ENCODE measurements around the gene C7. TPM values are rescaled to one million over a fixed set of nuclear protein-coding genes. Genes with fewer than 3 reads are reported as not detected.
"Not testable (repeated sequence)": the region's sequence is repeated elsewhere in the genome, so short reads cannot be mapped to it uniquely, and the experiment has no call there.

Gene C7
- total and polyA plus RNA-seq, 2 experiments from 2014 or later: 0.05 to 0.07 TPM

- Mint-ChIP-seq H3K36me3 (ENCODE audit: low read depth) (peaks cover 9% of the 10 kb centered on the region; the same call in 2 of the 3 replicates), H3K4me1 (peaks cover 9% of the 10 kb centered on the region), H3K4me3 (0 out of 3 replicates have a peak overlapping the region, but pooled peaks have one; percentile 12), H3K27ac (peak overlapping the region; percentile 41; the same call in 1 of the 2 replicates), H3K27me3 (ENCODE audit: insufficient read depth, low read depth, poor library complexity) (peaks cover 4% of the 10 kb centered on the region), H3K9me3 (peaks cover 14% of the 10 kb centered on the region)
- ATAC-seq (peak; percentile 75), DNase-seq (ENCODE audit: low spot score) (peak; percentile 36)
- no peak overlapping the region for H3K4me3 ChIP-seq
- H3K4me1 ChIP-seq (ENCODE audit: insufficient read depth): 0 out of 2 replicates have a peak, but pooled peaks cover 6% of the 10 kb centered on the region
- no peak overlapping the region for H3K27ac ChIP-seq (ENCODE audit: low read depth)
- no peaks in the 10 kb centered on the region for H3K27me3 ChIP-seq (ENCODE audit: insufficient read depth)
- no peaks in the 10 kb centered on the region for H4K20me1 ChIP-seq (replicated peaks; ENCODE audit: insufficient read depth)
- H3F3A ChIP-seq (replicated peaks; ENCODE audit: low read depth): no peaks in the 10 kb centered on the region
- peak overlapping the region; percentile 22; the same call in 1 of the 2 replicates for H3K4me2 ChIP-seq
- no peaks in the 10 kb centered on the region for H3K9me2 ChIP-seq (ENCODE audit: insufficient read depth)
- H3K36me3 ChIP-seq (ENCODE audit: insufficient read depth): no peaks in the 10 kb centered on the region
- no peaks in the 10 kb centered on the region for H3K79me2 ChIP-seq (replicated peaks; ENCODE audit: insufficient read depth)
- TF ChIP-seq EZH2 (IDR thresholded peaks at IDR 0.05; ENCODE audit: low read depth, unreplicated experiment) (no peak), ZNF462 (CRISPR knock-in tag; IDR thresholded peaks at IDR 0.05) (no peak), CREB1 (CRISPR knock-in tag; IDR thresholded peaks at IDR 0.05; ENCODE audit: low read depth) (no peak), POLR2AphosphoS5 (IDR thresholded peaks at IDR 0.05; ENCODE audit: low read depth) (no peak), CTCF (conservative IDR thresholded peaks at IDR 0.05; ENCODE audit: low read depth in 2 of 2) (no peak), EZH2phosphoT487 (IDR thresholded peaks at IDR 0.05; ENCODE audit: unreplicated experiment) (no peak), ZNF114 (CRISPR knock-in tag; IDR thresholded peaks at IDR 0.05) (no peak)
- no peak overlapping the region for H2AFZ ChIP-seq
Measured at GRCh38 chr5:40871177-40871576, 38.1 kb upstream of the C7 start.

- not testable (repeated sequence) for ATAC-seq; H3K79me2 ChIP-seq (replicated peaks; ENCODE audit: insufficient read depth); H3K27me3 Mint-ChIP-seq (ENCODE audit: insufficient read depth, low read depth, poor library complexity); H3K36me3 ChIP-seq (ENCODE audit: insufficient read depth); H3K4me3 ChIP-seq; H3K9me2 ChIP-seq (ENCODE audit: insufficient read depth); DNase-seq (ENCODE audit: low spot score); H3K4me3 Mint-ChIP-seq; H3K4me2 ChIP-seq; H3K27ac ChIP-seq (ENCODE audit: low read depth); H3K27me3 ChIP-seq (ENCODE audit: insufficient read depth); H3F3A ChIP-seq (replicated peaks; ENCODE audit: low read depth); H2AFZ ChIP-seq; H3K4me1 ChIP-seq (ENCODE audit: insufficient read depth); H3K4me1 Mint-ChIP-seq; H4K20me1 ChIP-seq (replicated peaks; ENCODE audit: insufficient read depth)
- peaks cover 14% of the 10 kb centered on the region for H3K36me3 Mint-ChIP-seq (ENCODE audit: low read depth)
- peaks cover 21% of the 10 kb centered on the region for H3K9me3 Mint-ChIP-seq
- peak overlapping the region; percentile 51; the same call in 1 of the 2 replicates for H3K27ac Mint-ChIP-seq
Measured at GRCh38 chr5:40872253-40872652, 37.0 kb upstream of the C7 start.

Measured in GM23338 (cell line).